Measurements from ENCODE around the gene CHMP1A.

The CHMP1A gene

GRCh38 chr16:89655062-89655643, 2.4 kb downstream of the CHMP1A start:
- H3K4me3 ChIP-seq (ENCODE audit: low read depth, low read length), result no peak overlapping the region
- DNase-seq (ENCODE audit: low read depth), result no peak
- no peak for TF ChIP-seq CTCF (IDR thresholded peaks at IDR 0.05; ENCODE audit: insufficient read depth, low read depth, low read length, missing control alignments)

- no peak for DNase-seq (ENCODE audit: low read depth)
- H3K4me3 ChIP-seq (ENCODE audit: low read depth, low read length), result no peak overlapping the region
- TF ChIP-seq CTCF (IDR thresholded peaks at IDR 0.05; ENCODE audit: insufficient read depth, low read depth, low read length, missing control alignments), result no peak
Observed at GRCh38 chr16:89653656-89654295, 3.7 kb downstream of the CHMP1A start.

GRCh38 chr16:89651584-89651983, 5.9 kb downstream of the CHMP1A start:
- DNase-seq (ENCODE audit: low read depth), result no peak
- no peak for TF ChIP-seq CTCF (IDR thresholded peaks at IDR 0.05; ENCODE audit: insufficient read depth, low read depth, low read length, missing control alignments)

GRCh38 chr16:89646906-89647305, 10.6 kb downstream of the CHMP1A start:
- DNase-seq (ENCODE audit: low read depth), result no peak
- no peak for TF ChIP-seq CTCF (IDR thresholded peaks at IDR 0.05; ENCODE audit: insufficient read depth, low read depth, low read length, missing control alignments)
- H3K4me3 ChIP-seq (ENCODE audit: low read depth, low read length), result no peak overlapping the region

More at GRCh38 chr16:89651584-89651983, 5.9 kb downstream of the CHMP1A start:
- H3K4me3 ChIP-seq (ENCODE audit: low read depth, low read length), result no peak overlapping the region

- DNase-seq (ENCODE audit: low read depth), result no peak
- TF ChIP-seq CTCF (IDR thresholded peaks at IDR 0.05; ENCODE audit: insufficient read depth, low read depth, low read length, missing control alignments), result no peak
- no peak overlapping the region for H3K4me3 ChIP-seq (ENCODE audit: low read depth, low read length)
Observed at GRCh38 chr16:89646270-89646669, 11.2 kb downstream of the CHMP1A start.

GRCh38 chr16:89645122-89645521, 12.4 kb downstream of the CHMP1A start:
- no peak overlapping the region for H3K4me3 ChIP-seq (ENCODE audit: low read depth, low read length)
- TF ChIP-seq CTCF (IDR thresholded peaks at IDR 0.05; ENCODE audit: insufficient read depth, low read depth, low read length, missing control alignments), result no peak
- no peak for DNase-seq (ENCODE audit: low read depth)
